GM20000 (cell line): ENCODE results near the gene BACH2.

Source experiments
- DNase-seq: peaks from one replicate; pipeline ENCODE4 v3.0.0; 2012; ENCODE audit warnings: low spot score
- TF ChIP-seq, protein P1 (sequence below): IDR thresholded peaks from 2 replicates; pipeline ENCODE4 v1.5.1; 2012; ENCODE audit warnings: mild to moderate bottlenecking, control low read depth; ENCODE audit errors: extremely low read depth, missing control alignments

Gene BACH2

DNA sequence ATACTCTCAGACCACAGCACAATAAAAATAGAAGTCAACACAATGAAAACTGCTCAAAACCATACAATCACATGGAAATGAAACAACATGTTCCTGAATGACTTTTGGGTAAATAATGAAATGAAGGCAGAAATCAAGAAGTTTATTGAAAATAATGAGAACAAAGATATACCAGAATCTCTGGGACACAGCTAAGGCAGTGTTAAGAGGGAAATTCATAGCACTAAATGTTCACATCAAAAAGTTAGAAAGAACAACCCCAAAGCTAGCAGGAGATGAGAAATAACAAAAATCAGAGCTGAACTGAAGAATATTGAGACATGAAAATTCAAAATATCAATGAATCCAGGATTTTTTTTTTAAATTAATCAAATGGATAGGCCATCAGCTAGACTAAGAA lies 183.3 kb downstream of the BACH2 start:
- no peak for DNase-seq
- TF ChIP-seq, protein P1, sequence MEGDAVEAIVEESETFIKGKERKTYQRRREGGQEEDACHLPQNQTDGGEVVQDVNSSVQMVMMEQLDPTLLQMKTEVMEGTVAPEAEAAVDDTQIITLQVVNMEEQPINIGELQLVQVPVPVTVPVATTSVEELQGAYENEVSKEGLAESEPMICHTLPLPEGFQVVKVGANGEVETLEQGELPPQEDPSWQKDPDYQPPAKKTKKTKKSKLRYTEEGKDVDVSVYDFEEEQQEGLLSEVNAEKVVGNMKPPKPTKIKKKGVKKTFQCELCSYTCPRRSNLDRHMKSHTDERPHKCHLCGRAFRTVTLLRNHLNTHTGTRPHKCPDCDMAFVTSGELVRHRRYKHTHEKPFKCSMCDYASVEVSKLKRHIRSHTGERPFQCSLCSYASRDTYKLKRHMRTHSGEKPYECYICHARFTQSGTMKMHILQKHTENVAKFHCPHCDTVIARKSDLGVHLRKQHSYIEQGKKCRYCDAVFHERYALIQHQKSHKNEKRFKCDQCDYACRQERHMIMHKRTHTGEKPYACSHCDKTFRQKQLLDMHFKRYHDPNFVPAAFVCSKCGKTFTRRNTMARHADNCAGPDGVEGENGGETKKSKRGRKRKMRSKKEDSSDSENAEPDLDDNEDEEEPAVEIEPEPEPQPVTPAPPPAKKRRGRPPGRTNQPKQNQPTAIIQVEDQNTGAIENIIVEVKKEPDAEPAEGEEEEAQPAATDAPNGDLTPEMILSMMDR = no peak

DNA sequence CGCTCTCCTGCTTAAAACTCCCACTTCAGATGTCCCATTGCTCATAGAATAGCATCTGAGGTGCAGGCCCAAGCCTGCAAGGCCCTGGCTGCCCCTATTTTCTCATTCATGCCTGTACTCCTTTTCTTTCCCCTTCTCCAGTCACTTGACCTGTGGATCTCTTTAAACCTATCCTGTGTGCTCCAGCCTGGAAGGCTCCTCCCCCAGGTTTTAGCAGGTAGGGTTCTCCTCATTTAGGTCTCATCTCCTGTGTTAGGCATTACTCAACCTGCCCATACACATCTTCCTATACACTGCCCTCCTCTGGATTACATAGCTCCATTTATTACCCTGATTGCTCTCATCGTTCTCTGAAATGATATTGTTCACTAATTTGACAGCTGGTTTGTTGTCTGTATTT lies 185.3 kb downstream of the BACH2 start:
- TF ChIP-seq, protein P1 = no peak
- no peak for DNase-seq

DNA sequence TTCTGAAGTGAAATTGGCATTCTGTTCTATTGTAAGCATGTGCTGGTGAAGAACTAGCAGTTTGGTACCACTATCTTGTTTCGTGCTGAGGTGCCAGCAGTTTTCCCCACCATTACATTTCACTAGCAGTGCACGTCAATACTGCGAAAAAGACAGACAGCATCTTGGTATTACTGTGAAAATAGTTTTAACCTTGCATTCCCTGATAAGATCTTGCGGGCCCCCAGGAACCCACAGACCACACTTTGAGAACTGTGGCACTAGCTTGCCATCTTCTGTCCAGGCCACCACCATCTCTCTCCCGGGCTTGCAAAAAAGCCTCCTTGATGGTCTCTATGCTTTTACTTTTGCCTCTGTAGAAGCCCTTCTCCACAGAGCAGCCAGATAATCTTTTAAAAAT lies 185.7 kb downstream of the BACH2 start:
- TF ChIP-seq, protein P1 = no peak
- DNase-seq = no peak

DNA sequence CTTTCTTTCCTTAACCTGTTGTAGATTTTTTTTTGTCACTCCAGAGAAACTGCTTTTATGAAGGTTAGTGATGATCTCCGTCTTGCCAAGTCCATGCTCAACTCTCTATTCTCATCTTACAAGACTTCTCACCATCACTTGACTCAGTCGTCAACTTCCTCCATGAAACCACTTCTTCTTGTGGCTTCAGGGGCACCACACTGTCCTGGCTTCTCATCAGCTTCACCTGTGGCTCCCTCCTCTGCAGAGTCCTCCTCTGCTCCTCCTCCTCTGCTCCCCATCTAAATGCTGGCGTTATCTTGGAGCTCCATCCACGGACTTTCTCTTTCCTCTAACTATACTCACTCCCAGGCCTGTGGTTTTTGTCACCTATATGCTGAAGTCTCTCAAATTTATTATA lies 187.5 kb downstream of the BACH2 start:
- TF ChIP-seq, protein P1 = no peak
- DNase-seq = no peak

DNA sequence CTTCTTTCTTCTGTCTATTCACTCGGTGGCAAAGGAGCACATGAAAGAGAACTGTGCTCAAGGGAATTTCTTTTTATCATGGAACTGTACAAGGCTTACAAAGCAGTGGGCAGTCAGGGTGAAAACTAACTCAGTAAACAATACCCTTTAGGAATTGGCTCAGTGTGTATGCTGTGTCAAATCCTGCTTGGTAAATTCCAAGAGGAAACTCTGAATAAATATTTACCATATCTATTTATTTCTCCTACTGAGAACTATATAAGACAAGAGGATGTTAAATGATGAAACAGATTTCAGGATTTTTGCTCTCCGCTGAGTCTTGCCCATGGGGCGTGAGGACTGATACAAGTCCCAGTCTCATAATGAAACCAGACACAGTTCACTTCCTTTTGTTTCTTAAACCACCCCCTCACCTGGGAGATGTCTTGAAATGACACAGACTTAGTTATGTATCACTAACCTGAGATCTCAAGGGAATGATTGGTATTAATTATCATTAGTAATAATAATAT lies 188.8 kb downstream of the BACH2 start:
- DNase-seq = peak; percentile 19
- TF ChIP-seq, protein P1 = no peak

DNA sequence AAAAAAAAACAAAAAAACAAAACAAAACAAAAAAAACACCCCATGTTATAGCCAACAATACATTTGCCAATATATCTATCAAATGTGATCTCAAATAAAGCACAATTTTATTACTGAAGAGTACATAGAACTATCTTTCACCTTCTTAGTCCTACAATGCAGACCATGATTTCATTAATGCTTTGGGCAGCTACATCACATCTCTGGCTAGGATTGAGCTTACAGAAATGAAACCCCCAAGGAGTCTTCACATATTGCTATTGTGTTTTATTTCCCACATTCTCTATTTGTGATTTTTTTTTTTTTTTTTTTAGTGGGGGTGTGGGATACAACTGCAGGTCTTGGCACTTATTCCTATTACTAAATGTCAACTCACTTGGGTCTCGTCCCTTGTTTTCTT lies 189.3 kb downstream of the BACH2 start:
- TF ChIP-seq, protein P1 = no peak
- no peak for DNase-seq

DNA sequence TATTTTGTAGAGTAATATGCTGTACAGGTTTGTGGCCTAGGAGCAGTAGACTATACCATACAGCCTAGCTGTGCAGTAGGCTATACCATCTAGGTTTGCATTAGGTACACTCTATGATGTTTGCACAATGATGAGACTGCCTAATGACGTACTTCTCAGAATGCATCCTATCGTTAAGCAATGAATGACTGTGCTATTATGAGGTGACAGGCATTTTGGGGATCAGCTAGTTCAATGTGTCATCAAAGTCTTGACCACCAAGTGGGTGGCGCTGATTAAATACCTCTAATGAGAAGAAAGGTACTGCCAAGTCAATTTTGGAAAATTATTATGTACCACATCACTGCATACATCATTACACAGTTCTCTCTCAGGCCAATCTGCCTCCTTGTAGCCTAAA lies 190.2 kb downstream of the BACH2 start:
- no peak for DNase-seq
- TF ChIP-seq, protein P1 = no peak
